GM23338 (cell line): Measurements from ENCODE around the gene ATP13A1. TPM values are rescaled to one million over a fixed set of nuclear protein-coding genes. Genes with fewer than 3 reads are reported as not detected.

Experiments used
- ATAC-seq: fragments of 200-7000 bp; cut with Tn5 transposase; 3 replicates; pipeline ENCODE4 v1.9.1; 2020
- DNase-seq: peaks from one replicate; pipeline ENCODE4 v3.0.0-alpha.2; 2015; ENCODE audit warnings: low spot score
- H2AFZ ChIP-seq: fragments of 200-600 bp; sonication (generic); 2 replicates; pipeline ENCODE4 v1.8.0; 2016; ENCODE audit warnings: antibody characterized with exemption, mild to moderate bottlenecking, moderate library complexity
- H3F3A ChIP-seq: fragments of 200-600 bp; sonication (generic); replicated peaks from 2 replicates; pipeline ENCODE4 v1.8.0; 2017; ENCODE audit warnings: antibody characterized with exemption, mixed run types, low read depth
- H3K27ac ChIP-seq: fragments of 200-600 bp; sonication (generic); 2 replicates; pipeline ENCODE4 v1.6.1; 2016; ENCODE audit warnings: low read depth
- H3K27me3 ChIP-seq: fragments of 200-600 bp; sonication (generic); 2 replicates; pipeline ENCODE4 v1.8.0; 2016; ENCODE audit warnings: mild to moderate bottlenecking, mixed run types, moderate library complexity; ENCODE audit not compliant: insufficient read depth
- H3K36me3 ChIP-seq: fragments of 200-600 bp; sonication (generic); 2 replicates; pipeline ENCODE4 v1.8.0; 2016; ENCODE audit warnings: mild to moderate bottlenecking; ENCODE audit not compliant: insufficient read depth
- H3K4me1 ChIP-seq: fragments of 200-600 bp; sonication (generic); 2 replicates; pipeline ENCODE4 v1.8.0; 2016; ENCODE audit warnings: mild to moderate bottlenecking, moderate library complexity; ENCODE audit not compliant: insufficient read depth
- H3K4me2 ChIP-seq: fragments of 200-600 bp; sonication (generic); 2 replicates; pipeline ENCODE4 v1.7.1; 2017; ENCODE audit warnings: mixed run types
- H3K4me3 ChIP-seq: fragments of 200-600 bp; sonication (generic); 2 replicates; pipeline ENCODE4 v1.6.1; 2016; ENCODE audit warnings: mixed run types
- H3K79me2 ChIP-seq: fragments of 200-600 bp; sonication (generic); replicated peaks from 2 replicates; pipeline ENCODE4 v1.8.0; 2017; ENCODE audit warnings: mild to moderate bottlenecking; ENCODE audit not compliant: insufficient read depth
- H3K9me2 ChIP-seq: fragments of 200-600 bp; sonication (generic); 2 replicates; pipeline ENCODE4 v1.8.0; 2017; ENCODE audit not compliant: insufficient read depth
- H4K20me1 ChIP-seq: fragments of 200-600 bp; sonication (generic); replicated peaks from 2 replicates; pipeline ENCODE4 v1.8.0; 2017; ENCODE audit warnings: mild to moderate bottlenecking; ENCODE audit not compliant: insufficient read depth
- H3K27ac Mint-ChIP-seq: 2 replicates; pipeline ENCODE4 v1.8.0; 2020; ENCODE audit warnings: inconsistent platforms, mild to moderate bottlenecking, moderate library complexity, mixed read lengths
- H3K27me3 Mint-ChIP-seq: 3 replicates; pipeline ENCODE4 v1.8.0; 2022; ENCODE audit warnings: low read depth, mild to moderate bottlenecking, moderate library complexity, mixed read lengths, inconsistent platforms; ENCODE audit not compliant: insufficient read depth, poor library complexity
- H3K36me3 Mint-ChIP-seq: 3 replicates; pipeline ENCODE4 v1.8.0; 2021; ENCODE audit warnings: low read depth, mild to moderate bottlenecking, inconsistent platforms, moderate library complexity, mixed read lengths
- H3K4me1 Mint-ChIP-seq: 3 replicates; pipeline ENCODE4 v1.8.0; 2020; ENCODE audit warnings: mild to moderate bottlenecking, inconsistent platforms, mixed read lengths
- H3K4me3 Mint-ChIP-seq: 3 replicates; pipeline ENCODE4 v1.8.0; 2021; ENCODE audit warnings: moderate library complexity, mild to moderate bottlenecking, inconsistent platforms, mixed read lengths
- H3K9me3 Mint-ChIP-seq: 3 replicates; pipeline ENCODE4 v1.8.0; 2020; ENCODE audit warnings: moderate library complexity, mild to moderate bottlenecking, inconsistent platforms, mixed read lengths
- CREB1 ChIP-seq: fragments of 250-450 bp; sonication (Bioruptor Pico); IDR thresholded peaks from 2 replicates; pipeline ENCODE4 v1.5.0; 2020; ENCODE audit warnings: low read depth, mild to moderate bottlenecking, moderate library complexity
- CTCF ChIP-seq, 2 experiments: fragments of 200-600 bp in 1 of 2; sonication (generic) in 1 of 2; conservative IDR thresholded peaks; 2 replicates each; pipeline versions ENCODE4 v1.5.1 to v1.6.1; 2016 to 2017; ENCODE audit warnings: antibody characterized with exemption in 2 of 2, low read depth in 2 of 2, mild to moderate bottlenecking in 2 of 2, moderate library complexity in 1 of 2
- EZH2 ChIP-seq: fragments of 200-600 bp; sonication (generic); IDR thresholded peaks from one replicate; pipeline ENCODE4 v1.8.0; 2017; ENCODE audit warnings: antibody characterized with exemption, mild to moderate bottlenecking, low read depth; ENCODE audit not compliant: unreplicated experiment
- EZH2phosphoT487 ChIP-seq: fragments of 200-600 bp; sonication (generic); IDR thresholded peaks from one replicate; pipeline ENCODE4 v1.8.1; 2018; ENCODE audit warnings: antibody characterized with exemption; ENCODE audit not compliant: unreplicated experiment
- JUNB ChIP-seq: IDR thresholded peaks from one replicate; pipeline ENCODE4 v1.6.1; 2016; ENCODE audit warnings: antibody characterized with exemption; ENCODE audit not compliant: unreplicated experiment
- NANOG ChIP-seq: IDR thresholded peaks from 2 replicates; pipeline ENCODE4 v1.6.1; 2016; ENCODE audit warnings: antibody characterized with exemption, borderline replicate concordance
- REST ChIP-seq: IDR thresholded peaks from one replicate; pipeline ENCODE4 v1.6.1; 2018; ENCODE audit warnings: antibody characterized with exemption; ENCODE audit not compliant: unreplicated experiment
- ZNF114 ChIP-seq: fragments of 250-450 bp; sonication (Bioruptor Pico); IDR thresholded peaks from 2 replicates; pipeline ENCODE4 v1.5.0; 2020; ENCODE audit warnings: mild to moderate bottlenecking, moderate library complexity
- ZNF462 ChIP-seq: fragments of 250-450 bp; sonication (Bioruptor Pico); IDR thresholded peaks from 2 replicates; pipeline ENCODE4 v1.5.0; 2020; ENCODE audit warnings: mild to moderate bottlenecking, moderate library complexity
- polyA plus RNA-seq: library from polyadenylated mRNA; unstranded; fragments of >200 nt; fragmentation: Nextera tagmentation; extraction: Ambion mirVana; gene quantifications from 2 replicates; pipeline ENCODE4 v1.2.1, GENCODE V29; 2016
- total RNA-seq: library from RNA; depleted of rRNA; stranded (reverse); fragments of >200 nt; shearing (Covaris generic); gene quantifications from 2 replicates; pipeline ENCODE4 v1.2.3, GENCODE V29; 2014

ATP13A1 gene
- total and polyA plus RNA-seq, 2 experiments from 2014 or later, result 38.1 to 307 TPM

GRCh38 chr19:19602713-19603324 lies 60.7 kb downstream of the ATP13A1 start:
- DNase-seq, result peak; percentile 48
- peak overlapping the region; percentile 69 for H3K27ac Mint-ChIP-seq
- peaks cover 16% of the 10 kb centered on the region; the same call in 1 of the 2 replicates for H3K4me1 ChIP-seq
- H3K4me1 Mint-ChIP-seq, result peaks cover 23% of the 10 kb centered on the region
- H3K79me2 ChIP-seq, result no peaks in the 10 kb centered on the region
- no peaks in the 10 kb centered on the region for H3F3A ChIP-seq
- H3K27me3 ChIP-seq, result no peaks in the 10 kb centered on the region
- H3K36me3 ChIP-seq, result no peaks in the 10 kb centered on the region
- no peaks in the 10 kb centered on the region for H4K20me1 ChIP-seq
- H3K27ac ChIP-seq, result peak overlapping the region; percentile 57; the same call in 1 of the 2 replicates
- H3K36me3 Mint-ChIP-seq, result no peaks in the 10 kb centered on the region
- H3K4me3 ChIP-seq, result no peak overlapping the region
- no peak overlapping the region for H2AFZ ChIP-seq
- TF ChIP-seq REST, result no peak
- TF ChIP-seq NANOG, result no peak
- TF ChIP-seq ZNF462 (CRISPR knock-in tag), result no peak
- no peak for TF ChIP-seq EZH2
- no peak for TF ChIP-seq JUNB
- no peak for TF ChIP-seq CREB1 (CRISPR knock-in tag)
- no peak for TF ChIP-seq EZH2phosphoT487
- TF ChIP-seq CTCF (conservative IDR thresholded peaks at IDR 0.05; ENCODE audit: low read depth in 2 of 2), result no peak
- no peak for TF ChIP-seq ZNF114
- ATAC-seq, result peak; percentile 78
- H3K9me2 ChIP-seq, result 0 out of 2 replicates have a peak, but pooled peaks cover 5% of the 10 kb centered on the region
- peaks cover 6% of the 10 kb centered on the region for H3K27me3 Mint-ChIP-seq
- H3K4me3 Mint-ChIP-seq, result peak overlapping the region; percentile 23; the same call in 1 of the 3 replicates
- 0 out of 2 replicates have a peak overlapping the region, but pooled peaks have one; percentile 16 for H3K4me2 ChIP-seq
- no peaks in the 10 kb centered on the region for H3K9me3 Mint-ChIP-seq
